Natural killer cell (primary cell): Measurements from ENCODE around the gene FHIP1B. TPM values are rescaled to one million over a fixed set of nuclear protein-coding genes. Genes with fewer than 3 reads are reported as not detected.

Experiments
- ATAC-seq, 3 donors: fragments of 150-1000 bp in 2 of 3; fragments of 200-7000 bp in 1 of 3; cut with Tn5 transposase; 1 replicate in 1 of 3; 2 replicates in 2 of 3; pipeline ENCODE4 v1.10.0; 2021; ENCODE audit warnings: mild to moderate bottlenecking in 2 of 3, moderate library complexity in 2 of 3
- DNase-seq, 2 donors: peaks; one replicate each; pipeline versions ENCODE4 v3.0.0 to v3.0.0-alpha.2; 2013 to 2021; ENCODE audit warnings: mixed read lengths in 1 of 2
- H3K27ac ChIP-seq: one replicate; pipeline ENCODE4 v1.5.1; 2013; ENCODE audit warnings: mild to moderate bottlenecking, low read length
- H3K27me3 ChIP-seq: one replicate; pipeline ENCODE4 v1.6.1; 2013; ENCODE audit warnings: low read length; ENCODE audit not compliant: control insufficient read depth, insufficient read depth
- H3K36me3 ChIP-seq: one replicate; pipeline ENCODE4 v1.6.1; 2013; ENCODE audit warnings: low read length; ENCODE audit not compliant: control insufficient read depth, insufficient read depth
- H3K4me1 ChIP-seq: one replicate; pipeline ENCODE4 v1.6.1; 2013; ENCODE audit warnings: low read length; ENCODE audit not compliant: control insufficient read depth, insufficient read depth
- H3K4me3 ChIP-seq: one replicate; pipeline ENCODE4 v1.5.1; 2013; ENCODE audit warnings: low read length
- H3K9me3 ChIP-seq: one replicate; pipeline ENCODE4 v1.6.1; 2013; ENCODE audit warnings: low read length; ENCODE audit not compliant: control insufficient read depth, insufficient read depth
- H3K27ac Mint-ChIP-seq, 2 donors: one replicate each; pipeline ENCODE4 v1.8.0; 2022; ENCODE audit warnings: mild to moderate bottlenecking in 2 of 2, mixed read lengths in 2 of 2, moderate library complexity in 1 of 2
- H3K27me3 Mint-ChIP-seq, 2 donors: one replicate each; pipeline ENCODE4 v1.8.0; 2022; ENCODE audit warnings: low read depth in 2 of 2, mixed read lengths in 2 of 2
- H3K36me3 Mint-ChIP-seq: one replicate; pipeline ENCODE4 v1.8.0; 2022; ENCODE audit warnings: mixed read lengths
- H3K4me1 Mint-ChIP-seq, 2 donors: one replicate each; pipeline ENCODE4 v1.8.0; 2022; ENCODE audit warnings: mixed read lengths in 2 of 2
- H3K4me3 Mint-ChIP-seq: one replicate; pipeline ENCODE4 v1.8.0; 2022; ENCODE audit warnings: mild to moderate bottlenecking, moderate library complexity, mixed read lengths
- H3K9me3 Mint-ChIP-seq, 2 donors: one replicate each; pipeline ENCODE4 v1.8.0; 2022; ENCODE audit warnings: mixed read lengths in 2 of 2
- WGBS: methylation state at CpG from one replicate; pipeline ENCODE4 v1.1.7; 2013; ENCODE audit warnings: missing lambda C conversion rate; ENCODE audit not compliant: insufficient coverage; 5-methylcytosine and 5-hydroxymethylcytosine counted together
- intact Hi-C: fragments of 100-400 bp; cut with micrococcal nuclease; formaldehyde crosslinking; loops from one replicate; pipeline ENCODE4 v1.14.2; 2022
- total RNA-seq, 4 donors: library from RNA; stranded (reverse); fragments of 120-200 nt in 1 of 4; gene quantifications; one replicate each; pipeline versions ENCODE4 v1.2.3 to v1.2.4, GENCODE V29; 2013 to 2022
- TF ChIP-seq, protein P1 (sequence below): fragments of 200-600 bp; IDR thresholded peaks from one replicate; pipeline ENCODE4 v1.8.0; 2022; ENCODE audit warnings: antibody characterized with exemption

Gene FHIP1B
- total RNA-seq, 3 donors from 2014 or later (not counting 1 experiment from before 2014, with no cell fraction given): 50.6 to 76.9 (median 58.4) TPM

DNA sequence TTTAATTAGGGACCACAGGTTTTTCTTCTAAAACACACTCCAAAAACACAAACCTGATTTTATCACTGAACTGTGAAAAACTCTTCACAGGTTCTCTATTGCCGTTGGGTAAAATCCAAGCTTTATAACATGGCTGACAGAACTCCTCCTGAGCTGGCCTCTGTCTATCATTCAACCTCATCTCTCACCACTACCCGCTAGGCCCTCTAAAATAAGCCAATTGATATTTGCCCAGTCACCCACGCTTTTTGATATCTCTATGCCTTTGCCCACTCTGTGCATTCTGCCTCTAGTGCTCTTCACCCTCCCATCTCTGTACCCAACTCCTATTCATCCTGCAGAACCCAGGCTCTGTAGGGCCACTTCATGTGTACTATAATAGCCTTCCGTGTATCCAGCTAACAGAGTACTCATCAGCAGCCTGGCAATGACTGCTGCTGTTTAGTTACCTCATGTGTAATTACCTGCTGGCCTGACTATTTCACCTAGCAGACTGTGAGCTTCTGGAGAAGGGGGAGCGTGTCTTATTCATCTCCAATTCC, 3.4 kb upstream of the FHIP1B start:
- 72% methylated on average over 4 of the region's 5 CpGs for WGBS
- intact Hi-C loops: loop anchor here (10.0 kb wide), 1 partner anchor 553 kb away; the partner anchor contains the start of genes TRIM22 and TRIM5

DNA sequence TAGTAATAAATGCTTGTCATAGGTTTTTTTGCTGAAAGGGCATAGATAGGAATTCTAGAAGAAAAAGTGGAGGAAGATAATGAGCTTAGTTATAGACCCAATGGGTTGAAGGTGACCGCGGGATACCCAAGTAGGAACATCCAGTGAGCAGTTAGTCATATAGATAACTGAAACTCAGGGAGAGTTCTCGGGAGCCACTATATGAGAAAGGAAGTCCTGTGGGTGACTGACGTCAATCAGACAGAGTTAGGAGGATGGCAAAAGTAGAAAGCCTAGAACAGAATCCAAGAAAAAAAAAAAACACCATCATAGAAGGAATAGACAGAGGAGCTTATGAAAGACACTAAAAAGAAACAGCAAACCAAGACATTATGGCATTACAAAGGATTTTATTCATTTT, 2.8 kb upstream of the FHIP1B start:
- Histone ChIP-seq H3K27me3 (no peaks in the 10 kb centered on the region), H3K36me3 (no peaks in the 10 kb centered on the region), H3K9me3 (no peaks in the 10 kb centered on the region), H3K4me1 (peaks cover 15% of the 10 kb centered on the region), H3K4me3 (no peak overlapping the region), H3K27ac (no peak overlapping the region)
- Mint-ChIP-seq H3K9me3 (no peaks in the 10 kb centered on the region), H3K4me1 (peaks cover 31 to 33% of the 10 kb centered on the region in 2 donors), H3K36me3 (no peaks in the 10 kb centered on the region), H3K4me3 (no peak overlapping the region), H3K27me3 (peaks cover 0 to 8% of the 10 kb centered on the region in 2 donors), H3K27ac (no peak overlapping the region)
- ATAC-seq (no peak), DNase-seq (no peak)
- WGBS: 88% methylated on average over 2 of the region's 4 CpGs
- intact Hi-C loops: loop anchor here (10.0 kb wide), 1 partner anchor 552 kb away; the partner anchor contains the start of genes TRIM22 and TRIM5
- TF ChIP-seq, protein P1, sequence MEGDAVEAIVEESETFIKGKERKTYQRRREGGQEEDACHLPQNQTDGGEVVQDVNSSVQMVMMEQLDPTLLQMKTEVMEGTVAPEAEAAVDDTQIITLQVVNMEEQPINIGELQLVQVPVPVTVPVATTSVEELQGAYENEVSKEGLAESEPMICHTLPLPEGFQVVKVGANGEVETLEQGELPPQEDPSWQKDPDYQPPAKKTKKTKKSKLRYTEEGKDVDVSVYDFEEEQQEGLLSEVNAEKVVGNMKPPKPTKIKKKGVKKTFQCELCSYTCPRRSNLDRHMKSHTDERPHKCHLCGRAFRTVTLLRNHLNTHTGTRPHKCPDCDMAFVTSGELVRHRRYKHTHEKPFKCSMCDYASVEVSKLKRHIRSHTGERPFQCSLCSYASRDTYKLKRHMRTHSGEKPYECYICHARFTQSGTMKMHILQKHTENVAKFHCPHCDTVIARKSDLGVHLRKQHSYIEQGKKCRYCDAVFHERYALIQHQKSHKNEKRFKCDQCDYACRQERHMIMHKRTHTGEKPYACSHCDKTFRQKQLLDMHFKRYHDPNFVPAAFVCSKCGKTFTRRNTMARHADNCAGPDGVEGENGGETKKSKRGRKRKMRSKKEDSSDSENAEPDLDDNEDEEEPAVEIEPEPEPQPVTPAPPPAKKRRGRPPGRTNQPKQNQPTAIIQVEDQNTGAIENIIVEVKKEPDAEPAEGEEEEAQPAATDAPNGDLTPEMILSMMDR: no peak

More for the DNA sequence above, 3.4 kb upstream of the FHIP1B start:
- Histone ChIP-seq H3K27ac (no peak overlapping the region), H3K4me1 (peaks cover 15% of the 10 kb centered on the region), H3K36me3 (no peaks in the 10 kb centered on the region), H3K9me3 (no peaks in the 10 kb centered on the region), H3K4me3 (no peak overlapping the region), H3K27me3 (no peaks in the 10 kb centered on the region)
- Mint-ChIP-seq H3K27ac (no peak overlapping the region), H3K4me3 (no peak overlapping the region), H3K9me3 (no peaks in the 10 kb centered on the region), H3K4me1 (peaks cover 27% of the 10 kb centered on the region in 2 donors), H3K27me3 (peaks cover 0 to 8% of the 10 kb centered on the region in 2 donors), H3K36me3 (no peaks in the 10 kb centered on the region)
- DNase-seq (no peak), ATAC-seq (no peak)
- TF ChIP-seq, protein P1: no peak

DNA sequence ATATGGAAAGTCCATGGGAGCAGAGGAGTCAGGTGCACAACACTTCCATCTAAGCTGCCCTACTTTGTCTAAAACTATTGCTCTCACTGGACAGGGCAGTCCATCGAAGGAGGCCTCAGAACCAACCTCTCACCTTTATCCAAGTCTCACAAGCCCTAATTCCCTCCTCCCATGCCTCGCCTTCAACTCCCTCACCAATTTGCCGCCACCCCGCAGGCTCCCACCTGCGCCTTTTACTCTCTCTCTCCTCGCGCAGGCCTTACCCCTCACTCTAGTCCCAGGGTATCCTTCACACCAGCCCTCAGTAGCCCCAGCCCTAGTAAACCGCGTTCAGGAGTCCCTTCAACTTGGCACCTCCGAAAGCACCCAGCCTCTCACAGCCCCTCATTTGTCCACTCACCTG, 451 bp downstream of the FHIP1B start:
- H3K9me3 Mint-ChIP-seq: no peaks in the 10 kb centered on the region
- no peaks in the 10 kb centered on the region for H3K27me3 ChIP-seq
- TF ChIP-seq, protein P1: no peak
- H3K36me3 Mint-ChIP-seq: no peaks in the 10 kb centered on the region
- H3K4me3 ChIP-seq: peak overlapping the region; percentile 98
- WGBS: 3% methylated on average over 10 of the region's 10 CpGs
- no peaks in the 10 kb centered on the region for H3K36me3 ChIP-seq
- H3K4me1 Mint-ChIP-seq: peaks cover 56 to 63% of the 10 kb centered on the region in 2 donors
- H3K27ac ChIP-seq: peak overlapping the region; percentile 91
- intact Hi-C loops: loop anchor here (1.0 to 10.0 kb wide), 4 partner anchors 33 to 549 kb away; partner anchors contain the start of genes ARFIP2, SMPD1, TIMM10B and TRIM22
- H3K4me3 Mint-ChIP-seq: peak overlapping the region; percentile 98
- H3K9me3 ChIP-seq: no peaks in the 10 kb centered on the region
- H3K4me1 ChIP-seq: peaks cover 31% of the 10 kb centered on the region
- H3K27ac Mint-ChIP-seq: peak overlapping the region; percentile 89 to 98
- H3K27me3 Mint-ChIP-seq: no peaks in the 10 kb centered on the region
- ATAC-seq: no peak
- DNase-seq: no peak
